Left renal cortex interstitium (tissue), 4 donors: ENCODE data around the gene ARRDC5. TPM values are rescaled to one million over a fixed set of nuclear protein-coding genes. Genes with fewer than 3 reads are reported as not detected.
A peak's percentile ranks its signal among the peaks of the same experiment; 100 is the strongest.
"Not testable (repeated sequence)": the region's sequence is repeated elsewhere in the genome, so short reads cannot be mapped to it uniquely, and the experiment has no call there.

Source experiments
- DNase-seq, 4 donors: peaks; one replicate each; pipeline ENCODE4 v3.0.0-alpha.2; 2013; ENCODE audit warnings: low read depth in 4 of 4, low spot score in 2 of 4, missing footprints in 1 of 4
- polyA plus RNA-seq, 4 donors: library from polyadenylated mRNA; unstranded; fragments of 120-200 nt; gene quantifications; one replicate each; pipeline ENCODE4 v1.2.1, GENCODE V29; 2013; ENCODE audit not compliant: insufficient read length in 4 of 4

ARRDC5 gene
- polyA plus RNA-seq, 4 donors, result 0.06 TPM; not detected in 3

DNA sequence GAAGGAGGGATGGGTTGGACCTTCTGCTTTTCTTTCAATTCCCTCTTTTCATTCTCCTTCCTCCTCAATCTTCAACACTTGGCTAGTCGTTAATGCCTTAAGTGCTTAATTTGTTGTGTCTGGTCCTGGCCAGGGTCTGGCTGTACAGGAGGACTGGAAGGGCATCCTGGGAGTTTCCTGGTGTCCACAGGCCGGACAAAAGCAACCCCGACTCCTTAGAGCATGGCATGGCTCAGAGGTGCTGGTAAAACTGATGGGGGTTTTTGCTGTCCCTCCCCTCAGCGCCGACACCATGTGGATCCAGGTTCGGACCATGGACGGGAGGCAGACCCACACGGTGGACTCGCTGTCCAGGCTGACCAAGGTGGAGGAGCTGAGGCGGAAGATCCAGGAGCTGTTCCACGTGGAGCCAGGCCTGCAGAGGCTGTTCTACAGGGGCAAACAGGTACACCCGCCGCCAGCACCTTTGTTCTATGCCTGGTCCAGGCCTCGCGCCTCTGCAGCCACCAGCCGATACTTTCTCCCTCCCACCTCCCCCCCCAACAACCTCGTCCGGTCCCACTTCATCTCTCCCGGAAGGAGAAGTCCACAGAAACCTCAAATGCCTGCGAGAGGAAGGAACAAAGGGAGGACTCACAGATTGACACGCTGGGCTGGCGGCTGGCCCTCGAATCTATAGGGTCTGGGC is 8.0 kb upstream of the ARRDC5 start:
- DNase-seq, result no peak

DNA sequence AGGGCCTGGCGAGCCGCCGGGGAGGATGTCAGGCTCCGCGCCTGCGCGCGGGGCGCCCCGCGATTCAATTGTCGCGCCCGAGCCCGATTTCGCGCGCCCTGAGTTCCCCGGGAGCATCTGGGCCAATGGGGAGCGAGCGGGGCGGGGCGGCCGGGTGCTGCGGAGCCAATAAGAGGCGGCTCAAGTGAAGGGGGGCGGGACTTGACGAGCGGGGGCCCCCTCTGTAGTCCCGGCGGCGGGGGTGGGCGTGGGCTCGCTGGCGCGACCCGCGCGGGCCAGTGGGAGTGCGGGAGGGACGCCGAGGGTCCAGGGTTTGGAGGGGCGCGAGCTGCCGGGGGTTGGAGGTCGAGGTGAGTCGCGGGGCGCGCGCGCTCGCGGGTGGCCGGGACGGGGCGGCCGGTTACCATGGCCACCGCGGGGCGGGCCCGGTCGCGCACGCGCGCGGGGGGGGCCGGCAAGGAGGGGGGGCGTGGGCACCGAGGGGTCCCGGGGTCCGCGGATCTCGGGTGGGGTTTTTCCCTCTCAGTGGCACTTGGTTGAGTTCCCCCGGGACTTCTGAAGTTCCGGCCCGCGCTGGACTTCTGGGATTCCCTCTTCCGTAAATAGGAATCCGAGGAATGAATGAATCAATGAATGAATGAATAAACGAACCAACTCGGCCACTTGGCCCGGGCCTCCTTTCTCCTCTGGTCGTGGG is 7.3 kb upstream of the ARRDC5 start:
- peak in 3 of 4 donors; percentile 64 to 82 (median 72) for DNase-seq

DNA sequence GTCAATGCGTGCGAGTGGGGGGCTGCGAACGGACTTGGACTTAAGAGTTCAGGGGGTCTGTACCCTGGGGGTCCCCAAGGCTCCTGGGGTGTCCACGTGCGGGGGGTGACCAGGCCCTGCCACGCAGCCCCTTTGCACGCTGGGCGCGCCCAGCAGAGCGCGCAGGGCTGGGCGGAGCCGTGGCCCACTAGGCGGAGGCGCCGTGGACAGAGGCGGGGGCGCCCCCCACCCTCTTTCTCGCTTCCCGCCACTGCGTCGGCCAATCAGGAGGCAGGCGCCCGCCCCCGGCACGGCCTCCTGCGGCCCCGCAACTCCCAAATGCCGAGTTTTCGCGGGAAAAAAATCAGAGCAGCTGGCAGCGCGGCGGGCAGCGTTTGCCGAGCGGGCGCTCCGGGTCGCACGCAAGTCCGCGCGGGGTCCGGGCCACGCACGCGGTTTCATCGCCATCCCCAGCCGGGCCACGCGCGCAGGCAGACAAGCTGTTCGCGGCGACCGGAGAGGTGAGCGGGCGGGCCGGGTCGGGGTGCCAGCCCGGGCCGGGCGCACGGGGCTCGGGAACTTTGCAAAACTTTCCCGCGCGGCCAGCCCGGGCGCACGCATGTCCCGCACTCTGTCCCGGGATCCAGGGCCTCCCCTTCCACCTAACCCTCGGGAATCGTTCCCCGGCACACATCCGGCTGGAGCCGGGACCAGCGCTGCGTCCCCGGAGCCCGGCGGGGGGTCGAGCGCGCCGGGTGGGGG is 6.6 kb upstream of the ARRDC5 start, which contains the start of gene UHRF1:
UHRF1 (plus strand) TSS at position 346 of the 741 bp plus-strand sequence. CDS start 1,385 bp downstream, outside the sequence.
- DNase-seq, result peak in 1 of 4 donors; percentile 16

DNA sequence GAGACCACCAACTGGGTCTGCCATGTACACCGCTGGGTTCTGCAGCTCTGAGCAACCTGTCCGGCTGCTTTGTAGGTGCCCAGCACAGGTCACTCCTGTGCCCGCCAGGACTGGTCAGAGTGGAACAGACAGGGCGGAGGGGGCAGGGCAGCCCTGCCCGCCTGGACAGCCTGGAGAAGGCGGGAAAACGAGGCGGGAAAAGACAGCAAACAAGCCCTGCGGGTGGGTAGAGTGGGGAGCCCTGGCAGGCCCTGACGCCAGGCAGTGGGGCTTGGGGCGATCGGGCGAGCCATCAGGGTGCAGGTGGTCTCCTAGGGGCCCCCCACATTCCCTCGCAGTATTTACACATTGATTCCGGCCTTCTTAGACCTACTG is 6.1 kb upstream of the ARRDC5 start:
- DNase-seq, result no peak

DNA sequence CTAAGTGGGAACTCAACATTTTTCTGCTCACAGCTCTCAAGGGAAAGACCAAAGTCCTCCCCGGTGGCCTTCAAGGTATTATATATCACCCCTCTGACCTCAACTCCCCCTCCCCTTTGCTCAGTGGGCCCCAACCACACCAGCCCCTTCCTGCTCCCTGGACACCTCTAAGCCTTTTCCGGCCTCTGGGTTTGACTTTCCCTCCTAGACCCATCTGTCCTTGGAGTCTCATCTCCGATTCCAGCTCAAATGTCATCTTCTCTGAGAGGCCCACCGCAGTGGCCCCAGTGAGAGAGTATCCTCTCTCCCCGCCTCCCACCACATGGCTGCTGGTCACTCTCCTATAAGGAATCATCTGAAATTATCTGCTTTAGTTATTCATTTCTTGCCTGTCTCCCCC is 5.7 kb upstream of the ARRDC5 start:
- peak in 1 of 4 donors; percentile 48 for DNase-seq

DNA sequence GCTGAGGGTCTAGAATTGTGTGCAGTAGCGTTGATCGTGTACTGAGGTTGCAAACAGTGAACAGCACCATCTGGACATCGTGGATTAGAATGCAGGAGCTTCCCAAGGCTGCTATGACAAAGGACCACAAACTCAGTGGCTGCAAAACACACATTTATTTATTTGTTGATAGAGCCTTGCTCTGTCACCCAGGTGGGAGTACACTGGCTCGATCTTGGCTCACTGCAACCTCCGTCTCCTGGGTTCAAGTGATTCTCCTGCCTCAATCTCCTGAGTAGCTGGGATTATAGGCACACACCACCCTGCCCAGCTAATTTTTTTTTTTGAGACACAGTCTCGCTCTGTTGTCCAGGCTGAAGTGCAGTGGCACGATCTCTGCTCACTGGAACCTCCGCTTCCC is 4.3 kb upstream of the ARRDC5 start:
- DNase-seq, result no peak

DNA sequence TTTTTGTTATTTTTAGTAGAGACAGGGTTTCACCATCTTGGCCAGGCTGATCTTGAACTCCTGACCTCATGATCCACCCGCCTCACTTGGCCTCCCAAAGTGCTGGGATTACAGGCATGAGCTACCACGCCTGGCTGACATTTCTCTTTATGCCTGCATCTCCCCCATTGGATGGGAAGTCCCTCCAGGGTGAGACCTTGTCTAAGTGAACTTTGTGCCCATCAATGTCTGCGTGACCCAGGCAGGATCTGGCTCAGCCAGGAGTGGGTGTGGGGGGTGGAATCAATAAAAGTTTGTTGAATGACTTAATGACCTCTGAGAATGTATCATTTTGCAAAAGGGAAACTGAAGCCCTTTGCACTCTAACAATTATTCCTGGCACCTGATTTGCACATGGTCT is 1.8 kb upstream of the ARRDC5 start:
- DNase-seq, result no peak

DNA sequence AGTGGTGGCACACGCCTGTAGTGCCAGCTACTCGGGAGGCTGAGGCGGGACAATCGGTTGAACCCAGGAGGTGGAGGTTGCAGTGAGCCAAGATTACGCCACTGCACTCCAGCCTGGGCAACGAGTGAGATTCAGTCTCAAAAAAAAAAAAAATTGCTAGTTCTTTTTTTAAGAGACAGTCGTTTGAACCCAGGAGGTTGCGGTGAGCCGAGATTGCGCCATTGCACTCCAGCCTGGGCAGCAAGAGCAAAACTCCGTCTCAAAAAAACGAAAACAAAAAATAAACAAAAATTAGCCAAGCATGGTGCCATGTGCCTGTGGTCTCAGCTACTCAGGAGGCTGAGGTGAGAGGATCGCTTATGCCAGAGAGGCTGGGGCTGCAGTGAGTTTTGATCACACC is 1.8 kb downstream of the ARRDC5 start:
- DNase-seq, result not testable (repeated sequence)

DNA sequence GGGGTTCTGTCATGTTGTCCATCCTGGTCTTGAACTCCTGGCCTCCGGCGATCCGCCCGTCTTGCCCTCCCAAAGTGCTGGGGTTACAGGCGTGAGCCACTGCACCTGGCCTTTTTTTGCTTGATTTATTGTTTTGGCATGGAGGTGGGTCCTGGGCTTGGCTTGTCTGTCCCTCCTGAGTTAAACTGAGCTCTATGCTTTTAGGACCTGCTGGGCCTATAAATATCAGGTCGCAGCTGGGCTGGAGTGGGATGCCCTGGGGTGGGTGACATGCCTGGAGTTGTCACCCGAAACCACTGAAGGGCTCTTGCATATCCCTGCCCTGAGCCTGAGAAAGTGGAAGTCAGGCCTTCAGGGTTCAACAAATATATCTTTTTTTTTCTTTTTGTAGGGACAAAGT is 5.5 kb downstream of the ARRDC5 start:
- DNase-seq, result no peak

DNA sequence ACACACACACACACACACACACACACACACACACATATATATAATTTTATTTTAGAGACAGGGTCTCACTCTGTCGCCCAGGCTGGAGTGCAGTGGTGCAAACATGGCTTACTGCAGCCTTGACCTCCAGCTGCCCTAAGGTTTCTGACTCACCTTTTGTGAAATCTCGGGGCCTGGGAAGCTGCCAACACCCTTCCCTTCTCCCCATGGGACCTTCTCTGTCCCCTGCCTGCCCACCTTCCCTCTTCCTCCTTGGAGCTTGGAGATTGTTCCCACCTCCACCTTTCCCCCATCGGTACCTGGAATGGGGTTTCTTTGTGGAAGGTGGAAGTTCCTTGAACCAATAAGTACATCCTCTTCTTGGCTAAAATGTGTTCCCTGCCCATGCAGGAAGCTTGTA is 6.3 kb downstream of the ARRDC5 start:
- DNase-seq, result no peak

DNA sequence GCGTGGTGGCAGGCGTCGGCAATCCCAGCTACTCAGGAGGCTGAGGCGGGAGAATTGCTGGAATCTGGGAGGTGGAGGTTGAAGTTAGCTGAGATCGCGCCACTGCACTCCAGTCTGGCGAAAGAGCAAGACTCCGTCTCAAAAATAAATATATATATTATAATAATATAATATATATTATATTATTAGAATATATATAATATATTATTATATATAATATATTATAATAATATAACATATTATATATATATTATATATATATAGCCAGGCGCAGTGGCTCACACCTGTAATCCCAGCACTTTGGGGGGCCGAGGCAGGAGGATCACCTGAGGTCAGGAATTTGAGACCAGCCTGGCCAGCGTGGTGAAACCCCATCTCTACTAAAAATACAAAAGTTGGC is 9.7 kb downstream of the ARRDC5 start:
- not testable (repeated sequence) for DNase-seq

DNA sequence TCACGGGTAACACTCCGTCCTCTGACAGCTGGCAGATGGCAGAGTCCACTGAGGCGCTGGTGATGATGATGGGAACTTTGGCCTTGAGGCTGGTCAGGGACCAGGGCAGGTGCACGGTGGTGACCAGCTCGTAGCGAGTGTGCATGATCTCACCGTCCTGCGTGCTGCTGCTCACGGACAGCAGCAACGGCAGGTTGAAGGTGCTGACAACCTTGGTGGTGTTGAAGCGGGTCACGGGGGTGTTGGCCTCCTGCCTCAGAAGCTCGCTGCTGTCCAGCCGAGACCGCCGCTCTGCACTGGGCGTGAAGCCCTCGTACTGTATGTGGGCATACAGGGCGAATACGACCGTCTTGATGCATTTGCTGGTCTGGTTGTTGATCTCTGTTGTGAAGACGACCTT is 11.6 kb downstream of the ARRDC5 start:
- no peak for DNase-seq

DNA sequence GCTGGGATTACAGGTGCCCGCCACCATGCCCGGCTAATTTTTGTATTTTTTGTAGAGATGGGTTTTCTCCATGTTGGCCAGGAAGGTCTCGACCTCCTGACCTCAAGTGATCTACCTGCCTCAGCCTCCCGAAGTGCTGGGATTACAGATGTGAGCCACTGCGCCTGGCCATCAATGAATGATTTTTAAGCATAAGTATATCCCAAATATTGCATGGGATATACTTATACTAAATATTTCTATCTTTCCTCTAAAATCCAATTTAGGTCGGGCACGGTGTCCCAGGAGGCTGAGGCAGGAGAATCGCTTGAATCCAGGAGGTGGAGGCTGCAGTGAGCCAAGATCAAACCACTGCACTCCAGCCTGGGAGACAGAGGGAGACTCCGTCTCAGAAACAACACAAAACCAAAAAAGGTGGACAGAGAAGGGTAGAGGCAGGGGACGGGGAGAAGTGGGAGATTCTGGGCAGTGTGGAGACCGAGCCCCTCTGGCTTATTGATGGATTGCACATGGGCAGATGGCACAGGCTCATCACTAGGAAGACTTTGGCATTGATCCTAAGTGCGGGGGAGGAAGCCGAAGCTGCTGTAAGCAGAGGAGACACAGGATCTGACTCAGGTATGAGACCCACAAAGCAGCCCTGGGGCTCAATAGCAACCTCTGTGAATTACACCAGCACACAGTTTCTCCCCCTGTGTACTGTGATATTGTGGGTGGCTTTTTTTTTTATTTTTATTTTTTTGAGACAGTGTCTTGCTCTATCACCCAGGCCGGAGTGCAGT is 13.5 kb downstream of the ARRDC5 start:
- no peak for DNase-seq

DNA sequence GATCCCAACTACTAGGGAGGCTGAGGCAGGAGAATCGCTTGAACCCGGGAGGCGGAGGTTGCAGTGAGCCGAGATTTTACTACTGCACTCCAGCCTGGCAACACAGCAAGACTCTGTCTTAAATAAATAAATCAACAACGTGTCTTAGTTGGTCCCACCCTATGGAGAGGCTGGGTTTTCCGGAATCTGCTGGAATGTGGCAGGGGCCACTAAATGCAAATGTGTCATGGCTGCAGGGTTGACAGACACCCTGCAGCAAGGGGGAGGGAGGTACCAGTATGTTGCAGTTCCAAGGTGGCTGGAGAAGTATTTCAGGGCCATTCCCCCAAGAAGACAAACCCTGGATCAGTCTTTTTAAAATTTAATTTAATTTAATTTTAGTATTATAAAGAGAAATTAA is 14.9 kb downstream of the ARRDC5 start:
- not testable (repeated sequence) for DNase-seq

DNA sequence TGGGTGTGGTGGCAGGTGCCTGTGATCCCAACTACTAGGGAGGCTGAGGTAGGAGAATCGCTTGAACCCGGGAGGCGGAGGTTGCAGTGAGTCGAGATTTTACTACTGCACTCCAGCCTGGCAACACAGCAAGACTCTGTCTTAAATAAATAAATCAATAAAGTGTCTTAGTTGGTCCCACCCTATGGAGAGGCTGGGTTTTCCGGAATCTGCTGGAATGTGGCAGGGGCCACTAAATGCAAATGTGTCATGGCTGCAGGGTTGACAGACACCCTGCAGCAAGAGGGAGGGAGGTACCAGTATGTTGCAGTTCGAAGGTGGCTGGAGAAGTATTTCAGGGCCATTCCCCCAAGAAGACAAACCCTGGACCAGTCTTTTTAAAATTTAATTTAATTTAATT is 17.7 kb downstream of the ARRDC5 start:
- not testable (repeated sequence) for DNase-seq

DNA sequence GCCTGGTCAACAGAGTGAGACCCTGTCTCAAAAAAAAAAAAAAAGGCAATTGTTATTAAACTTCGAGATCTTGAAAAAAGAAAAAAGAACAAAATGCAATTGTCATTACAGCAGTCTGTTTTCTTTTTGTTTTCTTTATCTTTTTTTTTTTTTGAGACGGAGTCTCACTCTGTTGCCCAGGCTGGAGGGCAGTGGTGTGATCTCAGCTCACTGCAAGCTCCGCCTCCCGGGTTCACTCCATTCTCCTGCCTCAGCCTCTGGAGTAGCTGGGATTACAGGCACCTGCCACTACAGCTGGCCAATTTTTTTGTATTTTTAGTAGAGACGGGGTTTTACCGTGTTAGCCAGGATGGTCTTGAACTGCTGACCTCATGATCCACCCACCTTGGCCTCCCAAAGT is 19.8 kb downstream of the ARRDC5 start:
- not testable (repeated sequence) for DNase-seq

DNA sequence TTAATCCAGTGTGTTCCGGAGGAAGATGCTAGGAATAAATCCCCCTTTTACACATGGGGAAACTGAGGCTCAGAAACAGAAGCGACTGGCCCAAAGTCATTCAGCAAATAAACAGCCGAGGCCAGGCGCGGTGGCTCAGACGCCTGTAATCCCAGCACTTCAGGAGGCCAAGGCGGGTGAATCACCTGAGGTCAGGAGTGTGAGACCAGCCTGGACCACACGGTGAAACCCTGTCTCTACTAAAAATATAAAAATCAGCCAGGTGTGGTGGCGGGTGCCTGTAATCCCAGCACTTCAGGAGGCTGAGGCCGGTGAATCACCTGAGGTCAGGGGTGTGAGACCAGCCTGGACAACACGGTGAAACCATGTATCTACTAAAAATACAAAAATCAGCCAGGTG is 23.7 kb downstream of the ARRDC5 start:
- DNase-seq, result no peak

DNA sequence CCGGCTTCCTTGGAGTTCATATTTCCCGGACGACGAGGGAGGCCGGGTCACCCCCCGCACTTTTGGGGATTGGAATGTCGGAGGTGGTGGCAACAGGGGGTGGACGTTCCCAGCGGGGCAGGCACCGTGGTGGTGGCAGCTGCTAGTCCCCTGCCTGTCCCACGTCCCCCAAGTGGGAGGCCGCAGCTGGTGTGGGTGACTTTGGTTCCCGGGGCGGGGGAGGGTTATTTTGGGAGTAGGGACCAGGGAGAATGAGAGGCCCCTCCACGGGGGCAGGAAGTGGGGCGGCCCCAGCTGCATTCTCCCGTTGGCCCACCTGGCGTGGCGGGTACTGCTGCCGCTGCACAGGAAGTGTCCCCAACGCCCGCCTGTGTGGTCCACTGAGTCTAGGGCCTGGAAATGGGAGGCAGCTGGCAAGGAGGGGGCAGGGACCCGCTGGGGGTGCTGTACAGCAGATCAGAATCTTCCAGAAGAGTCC is 24.2 kb downstream of the ARRDC5 start:
- no peak for DNase-seq

DNA sequence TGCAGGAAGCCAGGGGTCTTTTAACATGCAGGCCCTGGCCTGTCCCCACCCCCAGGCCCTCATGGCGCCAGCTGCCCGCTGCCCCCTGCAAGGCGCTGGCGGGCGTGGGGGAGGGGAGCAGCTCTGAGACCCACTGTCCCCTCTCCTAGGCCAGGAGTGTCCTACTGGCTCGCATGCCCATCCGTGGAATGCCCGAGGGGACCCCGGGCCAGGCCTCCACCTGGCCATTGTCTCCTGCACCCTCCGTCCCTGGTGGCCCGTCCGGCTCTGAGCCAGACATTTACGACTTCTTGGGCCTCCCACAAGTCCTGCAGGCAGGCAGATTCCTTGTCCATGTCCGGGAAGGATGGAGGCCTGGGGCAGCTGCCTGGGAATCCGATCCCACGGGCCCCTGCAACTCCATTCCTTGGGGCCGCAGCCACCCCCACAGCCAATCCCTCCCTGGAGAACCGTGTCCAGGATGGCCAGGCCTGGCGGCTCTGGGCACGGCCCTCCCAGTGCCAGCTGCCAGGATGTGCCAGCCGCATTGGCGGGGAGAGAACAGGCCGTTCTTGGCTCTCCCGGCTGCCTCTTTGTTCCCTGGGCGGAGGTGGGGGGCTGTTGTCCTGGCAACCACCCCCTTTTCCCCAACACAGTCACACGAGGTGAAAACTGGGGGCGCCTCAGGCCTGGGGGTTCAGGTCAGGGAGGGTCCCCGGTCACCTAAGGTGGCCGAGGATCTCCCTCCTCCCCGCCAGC is 24.8 kb downstream of the ARRDC5 start:
- DNase-seq, result peak in 1 of 4 donors; percentile 44

DNA sequence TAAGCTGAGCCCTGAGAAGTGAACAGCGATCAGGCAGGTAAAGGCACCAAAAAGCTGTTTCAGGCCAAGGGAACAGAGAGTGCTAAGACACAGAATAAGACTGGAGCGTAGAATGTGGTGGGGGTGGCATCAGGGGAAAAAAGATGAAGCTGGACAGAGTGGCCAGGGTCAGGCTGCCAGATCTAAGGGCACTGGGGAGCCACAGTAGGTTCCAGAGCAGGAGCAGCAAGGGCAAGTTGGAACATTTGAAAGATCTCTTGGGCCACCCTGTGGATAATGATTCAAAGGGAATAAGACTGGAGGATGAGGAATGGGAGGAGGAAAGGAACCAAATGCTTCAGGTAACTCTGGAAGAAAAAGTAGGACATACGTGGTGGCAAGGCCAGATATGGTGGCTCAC is 28.8 kb downstream of the ARRDC5 start:
- no peak for DNase-seq
